ENCODE data around the gene ZNF844.
"Not testable (repeated sequence)": the region's sequence is repeated elsewhere in the genome, so short reads cannot be mapped to it uniquely, and the experiment has no call there.

ZNF844 gene

GRCh38 chr19:12092065-12092867, 27.7 kb downstream of the ZNF844 start:
- peak in 55 of 56 donors; percentile 0 to 86 (median 49) for DNase-seq

- no peak for DNase-seq
These were observed 28.4 kb downstream of the ZNF844 start for GRCh38 chr19:12092956-12093355.

GRCh38 chr19:12093777-12094176, 29.2 kb downstream of the ZNF844 start:
- no peak for DNase-seq

- DNase-seq: no peak
These were observed 30.7 kb downstream of the ZNF844 start for GRCh38 chr19:12095111-12095790.

GRCh38 chr19:12098040-12098439, 33.5 kb downstream of the ZNF844 start:
- no peak for DNase-seq

GRCh38 chr19:12103909-12104308, 39.4 kb downstream of the ZNF844 start:
- not testable (repeated sequence) for DNase-seq

GRCh38 chr19:12111176-12111575, 46.6 kb downstream of the ZNF844 start:
- DNase-seq: no peak

GRCh38 chr19:12111943-12112637, 47.6 kb downstream of the ZNF844 start:
- DNase-seq: no peak

- DNase-seq: no peak
These were observed 48.2 kb downstream of the ZNF844 start for GRCh38 chr19:12112701-12113100.

- DNase-seq: no peak
These were observed 48.6 kb downstream of the ZNF844 start for GRCh38 chr19:12113121-12113520.

GRCh38 chr19:12117201-12117970, 52.9 kb downstream of the ZNF844 start:
- DNase-seq: no peak

GRCh38 chr19:12126707-12127106, 62.2 kb downstream of the ZNF844 start:
- peak in 4 of 56 donors; percentile 0 to 10 (median 1) for DNase-seq
